Neural progenitor cell (in vitro differentiated cells): ENCODE data around the gene MYORG.

ENCODE experiments used
- CTCF ChIP-seq: fragments of 200-600 bp; sonication (generic); IDR thresholded peaks from 2 replicates; pipeline ENCODE4 v1.5.1; 2017; ENCODE audit warnings: antibody characterized with exemption, mild to moderate bottlenecking
- EZH2 ChIP-seq: fragments of 200-600 bp; sonication (generic); IDR thresholded peaks from 2 replicates; pipeline ENCODE4 v1.6.1; 2017; ENCODE audit warnings: antibody characterized with exemption, mild to moderate bottlenecking, moderate library complexity
- EZH2phosphoT487 ChIP-seq: fragments of 200-600 bp; sonication (generic); IDR thresholded peaks from 2 replicates; pipeline ENCODE4 v1.6.1; 2017; ENCODE audit warnings: antibody characterized with exemption

GRCh38 chr9:34399729-34400128 lies 23.0 kb upstream of the MYORG start:
- TF ChIP-seq CTCF (no peak), EZH2 (no peak), EZH2phosphoT487 (no peak)
